T1000 (cell line): Measurements from ENCODE around the gene LGI4.

Experiments used
- DNase-seq: peaks from one replicate; lab custom pipeline; 2025; ENCODE audit warnings: mixed read lengths; lab: John Stamatoyannopoulos, UW

LGI4 gene

GRCh38 chr19:35134601-35135242 is at the start of gene LGI4:
LGI4 (minus strand) TSS chr19:35135059; CDS start chr19:35134680, 379 bp downstream.
- DNase-seq = no peak

- DNase-seq = no peak
Observed at GRCh38 chr19:35184267-35184666, 49.4 kb upstream of the LGI4 start.

DNA sequence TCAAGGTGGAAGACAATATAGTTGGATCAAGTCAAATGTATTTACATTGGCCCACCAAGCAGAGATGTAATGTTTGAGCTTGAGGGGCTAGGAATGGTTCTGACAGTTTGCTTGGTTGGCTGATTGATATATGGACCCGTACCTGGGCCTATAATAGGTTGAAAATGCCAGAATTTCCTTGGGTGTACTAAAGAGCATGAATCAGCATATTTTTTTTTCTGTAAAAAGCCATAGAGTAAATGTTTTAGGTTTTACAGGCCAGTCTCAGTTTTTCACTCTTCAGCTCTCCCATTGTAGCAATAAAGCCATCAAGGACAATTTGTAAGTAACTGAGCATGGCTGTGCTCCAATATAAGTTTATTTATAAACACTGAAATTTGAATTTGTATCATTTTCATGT is 46.5 kb upstream of the LGI4 start:
- DNase-seq = no peak

- DNase-seq = no peak
Observed at GRCh38 chr19:35179830-35180229, 45.0 kb upstream of the LGI4 start.

DNA sequence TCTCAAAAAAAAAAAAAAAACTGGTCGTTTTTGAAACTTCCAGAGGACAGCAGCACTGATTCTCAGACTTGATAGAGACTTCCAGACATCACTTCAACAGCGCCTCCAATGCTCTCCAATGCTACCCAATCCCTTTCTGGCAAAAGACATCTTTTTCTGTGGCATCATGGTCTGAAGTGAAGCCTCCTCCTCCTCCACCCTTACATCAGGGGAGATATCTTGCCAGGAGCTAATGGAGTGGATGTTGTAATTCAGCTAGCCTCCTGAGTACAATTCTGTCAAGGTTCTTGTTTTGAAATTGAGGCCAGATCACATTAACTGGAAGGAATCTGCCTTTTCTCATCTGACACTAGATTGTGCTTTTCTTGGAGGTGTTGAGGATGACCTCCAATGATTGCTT is 43.8 kb upstream of the LGI4 start:
- DNase-seq = no peak

DNA sequence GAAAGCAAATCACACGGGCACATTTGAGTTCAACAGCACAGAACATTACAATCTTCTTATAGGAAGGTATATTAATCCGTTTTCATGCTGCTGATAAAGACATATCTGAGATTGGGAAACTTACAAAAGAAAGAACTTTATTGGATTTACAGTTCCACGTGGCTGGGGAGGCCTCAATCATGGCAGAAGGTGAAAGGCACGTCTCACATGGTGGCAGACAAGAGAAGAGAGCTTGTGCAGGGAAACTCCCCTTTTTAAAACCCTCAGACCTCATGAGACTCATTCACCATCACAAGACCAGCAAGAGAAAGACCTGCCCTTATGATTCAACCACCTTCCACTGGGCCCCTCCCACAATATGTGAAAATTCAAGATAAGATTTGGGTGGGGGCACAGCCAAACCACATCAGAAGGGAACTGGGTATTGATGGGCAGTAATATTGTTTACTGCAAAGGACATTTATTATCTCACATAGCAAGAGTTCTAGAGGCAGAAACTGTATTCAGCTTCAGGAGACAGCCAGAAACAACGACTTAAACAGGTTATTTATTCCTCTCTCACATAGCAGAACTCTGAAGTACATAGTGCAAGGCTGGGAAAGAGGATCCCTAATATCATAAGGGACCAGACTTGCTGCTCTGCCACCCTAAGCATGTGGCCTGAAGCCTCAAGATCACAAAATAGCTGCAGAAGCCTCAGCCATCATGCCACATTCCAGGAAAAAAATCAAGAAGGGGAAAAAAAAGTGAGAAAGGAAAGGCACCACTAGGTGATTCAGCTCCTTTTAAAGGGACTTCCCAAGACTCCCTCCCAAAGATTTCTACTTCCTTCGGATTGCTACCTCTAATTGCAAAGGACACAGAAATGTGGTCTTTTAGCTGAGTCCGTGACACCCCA is 42.8 kb upstream of the LGI4 start:
- no peak for DNase-seq

DNA sequence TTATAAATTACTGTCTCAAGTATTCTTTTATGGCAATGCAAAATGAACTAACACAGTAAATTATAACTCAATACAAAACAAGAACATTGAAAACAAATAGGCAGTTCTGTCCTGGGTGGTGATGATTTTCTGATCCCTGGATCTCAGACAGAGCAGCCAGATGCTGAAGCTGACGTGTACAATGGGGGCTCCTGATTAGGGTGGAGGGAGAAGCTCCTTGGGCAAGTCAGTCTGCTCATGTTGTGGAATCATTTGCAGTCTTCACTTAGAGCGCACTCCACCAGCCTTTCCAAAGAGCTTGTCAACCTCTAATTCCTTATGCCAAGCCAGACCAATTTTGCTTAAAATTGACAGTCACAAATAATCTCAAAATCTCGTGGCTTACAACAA is 41.3 kb upstream of the LGI4 start:
- no peak for DNase-seq

GRCh38 chr19:35174226-35174625 is 39.4 kb upstream of the LGI4 start:
- DNase-seq = no peak

GRCh38 chr19:35171730-35172129 is 36.9 kb upstream of the LGI4 start:
- no peak for DNase-seq

GRCh38 chr19:35170359-35171061 is 35.7 kb upstream of the LGI4 start:
- no peak for DNase-seq

DNA sequence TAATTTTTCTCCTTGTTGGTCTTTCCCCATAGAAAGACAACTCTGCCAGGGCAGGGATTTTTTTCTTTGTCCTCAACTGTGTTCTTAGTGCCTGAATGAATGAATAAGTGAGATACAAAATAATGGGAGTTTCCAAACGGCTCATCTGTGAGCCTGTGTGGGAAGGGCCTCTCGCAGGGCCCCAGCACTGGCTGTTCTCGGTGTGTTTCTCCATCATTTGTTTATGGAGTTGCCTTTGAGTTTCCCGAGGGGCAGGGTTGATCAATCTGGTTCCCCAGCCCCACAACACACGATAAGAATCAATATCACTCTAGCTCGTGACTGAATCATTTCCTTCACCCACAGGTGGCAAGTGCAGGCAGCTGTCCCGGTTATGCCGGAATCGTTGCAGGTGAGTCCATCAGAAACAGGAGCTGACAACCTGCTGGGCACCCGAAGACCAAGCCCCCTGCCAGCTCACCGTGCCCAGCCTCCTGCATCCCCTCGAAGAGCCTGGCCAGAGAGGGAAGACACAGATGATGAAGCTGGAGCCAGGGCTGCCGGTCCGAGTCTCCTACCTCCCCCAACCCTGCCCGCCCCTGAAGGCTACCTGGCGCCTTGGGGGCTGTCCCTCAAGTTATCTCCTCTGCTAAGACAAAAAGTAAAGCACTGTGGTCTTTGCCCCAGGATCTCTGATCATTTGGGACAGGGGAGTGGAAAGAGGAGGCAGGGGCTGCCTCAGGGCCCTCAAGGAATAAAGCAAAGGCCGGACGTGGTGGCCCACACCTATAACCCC is 34.5 kb upstream of the LGI4 start:
- DNase-seq = no peak

DNA sequence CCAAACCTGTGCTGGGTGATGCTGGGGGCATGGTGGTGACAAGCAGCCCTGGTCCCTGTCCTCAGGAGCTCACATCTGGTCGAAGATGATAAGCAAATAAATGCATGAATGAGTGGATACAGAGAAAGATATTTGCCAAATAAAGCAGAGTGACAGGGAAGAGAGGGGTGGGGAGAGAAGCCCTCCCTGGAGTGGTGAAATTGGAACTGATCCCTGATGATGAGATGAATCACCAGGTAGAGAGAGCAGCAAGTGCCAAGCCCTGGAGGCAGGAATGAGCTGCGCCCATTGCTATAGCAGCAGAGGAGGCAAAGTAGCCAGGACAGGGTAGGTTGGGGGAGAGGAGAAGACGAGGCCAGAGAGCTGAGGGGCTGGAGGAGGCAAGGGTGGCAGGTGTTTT is 33.3 kb upstream of the LGI4 start:
- peak; percentile 25 for DNase-seq

DNA sequence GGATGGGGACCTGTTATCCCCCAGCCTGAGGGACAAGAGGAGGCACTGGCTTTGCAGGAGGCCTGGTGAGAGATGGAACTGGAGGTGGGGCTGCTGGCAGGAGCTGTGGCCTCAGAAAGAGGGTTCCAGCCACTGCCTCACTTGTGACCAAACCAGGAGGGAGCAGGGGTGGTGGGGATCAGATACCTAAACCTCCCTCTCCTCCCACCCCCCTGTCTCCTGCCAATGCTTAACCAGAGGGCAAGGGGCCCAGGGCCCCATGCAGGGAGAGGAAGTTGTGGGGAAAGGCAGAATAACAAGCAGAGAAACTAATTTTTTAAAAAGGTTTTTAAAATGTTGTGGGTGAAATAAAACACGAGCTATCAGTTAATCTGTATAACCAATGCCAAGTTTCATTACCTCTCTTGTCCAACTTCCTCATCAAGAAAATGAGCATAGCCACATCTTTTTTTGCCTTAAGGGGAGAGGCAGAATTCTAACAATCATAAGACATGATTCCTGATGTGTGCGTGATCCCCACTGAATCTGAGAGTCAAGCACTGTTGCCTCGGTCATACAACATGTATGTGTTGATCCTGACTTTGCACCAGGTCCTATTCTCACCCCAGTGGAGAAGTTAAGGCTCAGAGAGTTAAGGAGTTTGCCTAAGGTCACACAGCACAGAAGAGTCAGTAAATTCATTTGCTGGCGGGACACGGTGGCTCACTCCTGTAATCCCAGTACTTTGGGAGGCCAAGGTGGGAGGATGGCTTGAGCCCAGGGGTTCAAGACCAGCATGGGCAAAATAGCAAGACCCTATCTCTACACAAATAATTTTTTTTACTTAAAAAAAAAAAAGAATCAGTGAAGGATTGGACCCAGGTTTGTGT is 32.6 kb upstream of the LGI4 start:
- DNase-seq = no peak

- DNase-seq = no peak
Observed at GRCh38 chr19:35166100-35167063, 31.5 kb upstream of the LGI4 start.

DNA sequence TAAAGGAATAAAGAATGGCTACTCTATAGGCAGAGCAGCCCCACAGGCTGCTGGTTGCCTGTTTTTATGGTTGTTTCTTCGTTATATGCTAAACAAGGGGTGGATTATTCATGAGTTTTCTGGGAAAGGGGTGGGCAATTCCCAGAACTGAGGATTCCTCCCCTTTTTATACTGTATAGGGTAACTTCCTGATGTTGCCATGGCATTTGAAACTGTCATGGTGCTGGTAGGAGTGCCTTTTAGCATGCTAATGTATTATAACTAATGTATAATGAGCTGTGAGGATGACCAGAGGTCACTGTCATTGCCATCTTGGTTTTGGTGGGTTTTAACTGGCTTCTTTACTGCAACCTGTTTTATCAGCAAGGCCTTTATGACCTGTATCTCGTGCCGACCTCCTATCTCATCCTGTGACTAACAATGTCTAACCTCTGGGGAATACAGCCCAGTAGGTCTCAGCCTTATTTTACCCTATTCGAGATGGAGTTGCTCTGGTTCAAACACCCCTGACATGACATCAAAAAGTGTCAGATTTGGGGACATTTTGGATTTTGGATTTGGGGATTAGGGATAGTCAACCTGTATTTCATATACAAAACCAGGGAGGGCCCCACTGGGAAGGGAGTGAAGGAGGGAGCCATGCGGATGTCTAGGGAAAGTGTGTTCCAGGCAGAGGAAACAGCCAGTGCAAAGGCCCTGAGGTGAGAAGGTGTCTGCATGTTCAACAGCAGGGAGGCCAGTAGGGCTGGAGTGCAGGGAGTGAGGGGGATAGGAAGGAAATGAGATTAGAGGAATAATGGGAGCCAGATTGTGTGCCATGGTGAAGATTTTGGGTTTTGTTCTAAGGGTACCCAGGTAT is 30.6 kb upstream of the LGI4 start:
- no peak for DNase-seq

DNA sequence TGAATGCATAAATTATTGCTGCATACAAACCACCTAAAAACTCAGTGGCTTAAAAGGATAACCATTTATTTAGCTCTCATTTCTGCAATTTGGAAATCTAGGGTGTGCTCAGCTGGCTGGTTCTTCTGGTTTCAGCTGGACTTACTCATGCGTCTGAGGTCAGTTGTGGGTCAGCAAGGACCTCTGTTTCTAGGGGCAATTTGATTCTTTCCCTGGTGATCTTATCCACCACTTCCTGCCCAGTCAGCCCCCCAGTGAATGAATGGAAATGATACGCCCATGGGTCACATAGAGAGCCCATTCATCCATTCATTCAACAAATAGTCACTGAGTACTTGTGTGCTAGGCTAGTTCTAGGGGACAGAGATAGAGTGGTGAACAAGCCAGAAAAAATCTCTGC is 29.6 kb upstream of the LGI4 start:
- DNase-seq = no peak

DNA sequence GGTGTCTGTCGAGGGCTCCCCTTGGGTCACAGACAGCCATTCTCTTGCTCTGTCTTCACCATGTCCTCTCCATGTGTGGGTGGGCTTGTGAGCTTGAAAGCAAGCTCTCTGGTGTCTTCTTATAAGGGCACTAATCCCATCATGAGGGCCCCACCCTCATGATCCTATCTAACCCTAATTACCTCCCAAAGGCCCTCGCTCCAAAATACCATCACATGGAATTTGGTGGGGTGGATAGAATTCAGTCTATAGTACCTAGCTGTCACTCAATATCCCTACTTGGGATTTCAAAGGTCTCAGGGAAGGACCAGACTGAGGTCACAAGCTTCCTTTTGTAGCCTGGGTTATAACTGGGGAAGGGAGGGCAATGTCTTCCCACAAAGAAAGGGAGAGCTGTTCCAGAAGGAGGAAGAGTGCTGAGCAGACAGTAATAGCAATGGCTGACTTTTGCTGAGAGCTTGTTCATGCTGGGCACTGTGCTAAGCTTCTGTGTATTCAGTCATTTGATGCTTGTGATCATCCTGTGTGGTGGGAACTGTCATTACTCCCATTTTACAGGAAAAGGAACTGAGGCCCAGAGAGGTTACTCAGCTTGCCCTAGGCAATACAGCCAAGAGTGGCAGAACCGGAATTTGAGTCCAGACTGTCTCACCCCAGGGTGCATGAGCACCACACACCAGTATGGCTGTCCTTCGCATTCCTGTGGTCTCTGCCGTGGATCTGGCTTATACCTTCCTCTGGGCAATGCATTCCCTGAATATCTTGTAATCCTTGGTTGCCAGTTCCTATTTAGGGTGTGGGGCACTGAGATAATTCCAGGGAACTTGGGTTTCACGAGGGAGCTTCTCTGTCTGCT is 27.8 kb upstream of the LGI4 start:
- DNase-seq = peak; percentile 52

DNA sequence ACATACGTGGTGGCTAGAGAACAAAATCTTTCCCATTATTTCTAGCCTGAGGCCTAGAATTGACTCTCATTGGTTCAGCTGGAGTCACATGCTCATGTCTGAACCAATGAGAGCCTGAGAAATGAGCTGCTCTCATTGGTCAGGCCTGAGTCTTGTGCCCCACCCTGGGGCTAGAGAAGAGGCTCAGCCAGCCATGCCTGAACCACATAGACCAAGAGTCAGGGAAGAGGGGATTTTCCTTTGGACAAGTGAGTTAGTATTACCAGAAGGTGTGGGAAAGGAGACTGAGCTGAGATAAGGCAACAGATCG is 26.5 kb upstream of the LGI4 start:
- DNase-seq = no peak
